AG04450 (cell line): ENCODE results near the gene MARK2. TPM values are rescaled to one million over a fixed set of nuclear protein-coding genes. Genes with fewer than 3 reads are reported as not detected.

Experiments used
- CTCF ChIA-PET: fragments of 300-600, 350-600 bp; formaldehyde crosslinking; extraction: SDS; loops from one replicate; lab custom pipeline; 2022; ENCODE audit warnings: antibody characterized with exemption, inconsistent platforms; lab: Charles Lee
- POLR2A ChIA-PET: fragments of 350-600 bp; formaldehyde crosslinking; extraction: SDS; loops from one replicate; lab custom pipeline; 2021; ENCODE audit warnings: antibody characterized with exemption, inconsistent platforms; lab: Yijun Ruan, JAX
- DNase-seq: peaks from one replicate; pipeline ENCODE4 v3.0.0-alpha.2; 2011; ENCODE audit warnings: low read depth, low spot score
- H3K27ac ChIP-seq: one replicate; pipeline ENCODE4 v1.5.1; 2012; ENCODE audit warnings: low read depth, low read length, control low read depth
- H3K27me3 ChIP-seq: one replicate; pipeline ENCODE4 v1.6.0; 2012; ENCODE audit warnings: low read length; ENCODE audit not compliant: control insufficient read depth, insufficient read depth
- H3K4me3 ChIP-seq: 2 replicates; pipeline ENCODE4 v1.5.1; 2011; ENCODE audit warnings: mild to moderate bottlenecking, low read depth, low read length, control low read depth
- H3K9me3 ChIP-seq: 2 replicates; pipeline ENCODE4 v1.5.1; 2012; ENCODE audit warnings: low read length; ENCODE audit not compliant: control insufficient read depth, insufficient read depth
- polyA plus RNA-seq: library from polyadenylated mRNA; depleted of rRNA; stranded (reverse); fragments of >200 nt; gene quantifications from 2 replicates; pipeline ENCODE4 v1.2.3, GENCODE V29; 2011
- TF ChIP-seq, protein P1 (sequence below): IDR thresholded peaks from 2 replicates; pipeline ENCODE4 v1.5.1; 2011; ENCODE audit warnings: low read depth, low read length, control low read depth, inconsistent platforms

The MARK2 gene
- polyA plus RNA-seq, 1 experiment = 16.5 TPM

- TF ChIP-seq, protein P1, sequence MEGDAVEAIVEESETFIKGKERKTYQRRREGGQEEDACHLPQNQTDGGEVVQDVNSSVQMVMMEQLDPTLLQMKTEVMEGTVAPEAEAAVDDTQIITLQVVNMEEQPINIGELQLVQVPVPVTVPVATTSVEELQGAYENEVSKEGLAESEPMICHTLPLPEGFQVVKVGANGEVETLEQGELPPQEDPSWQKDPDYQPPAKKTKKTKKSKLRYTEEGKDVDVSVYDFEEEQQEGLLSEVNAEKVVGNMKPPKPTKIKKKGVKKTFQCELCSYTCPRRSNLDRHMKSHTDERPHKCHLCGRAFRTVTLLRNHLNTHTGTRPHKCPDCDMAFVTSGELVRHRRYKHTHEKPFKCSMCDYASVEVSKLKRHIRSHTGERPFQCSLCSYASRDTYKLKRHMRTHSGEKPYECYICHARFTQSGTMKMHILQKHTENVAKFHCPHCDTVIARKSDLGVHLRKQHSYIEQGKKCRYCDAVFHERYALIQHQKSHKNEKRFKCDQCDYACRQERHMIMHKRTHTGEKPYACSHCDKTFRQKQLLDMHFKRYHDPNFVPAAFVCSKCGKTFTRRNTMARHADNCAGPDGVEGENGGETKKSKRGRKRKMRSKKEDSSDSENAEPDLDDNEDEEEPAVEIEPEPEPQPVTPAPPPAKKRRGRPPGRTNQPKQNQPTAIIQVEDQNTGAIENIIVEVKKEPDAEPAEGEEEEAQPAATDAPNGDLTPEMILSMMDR = no peak
- Histone ChIP-seq H3K9me3 (no peaks in the 10 kb centered on the region), H3K4me3 (no peak overlapping the region), H3K27me3 (no peaks in the 10 kb centered on the region), H3K27ac (no peak overlapping the region)
- ChIA-PET POLR2A (no interaction called here), CTCF (interaction anchor here (0.6 kb wide), 1 partner anchor 294 kb away, joined by 4 read pairs; no protein-coding TSS in a partner anchor)
- DNase-seq = no peak
Observed at GRCh38 chr11:63909591-63910506, 70.9 kb downstream of the MARK2 start.

DNA sequence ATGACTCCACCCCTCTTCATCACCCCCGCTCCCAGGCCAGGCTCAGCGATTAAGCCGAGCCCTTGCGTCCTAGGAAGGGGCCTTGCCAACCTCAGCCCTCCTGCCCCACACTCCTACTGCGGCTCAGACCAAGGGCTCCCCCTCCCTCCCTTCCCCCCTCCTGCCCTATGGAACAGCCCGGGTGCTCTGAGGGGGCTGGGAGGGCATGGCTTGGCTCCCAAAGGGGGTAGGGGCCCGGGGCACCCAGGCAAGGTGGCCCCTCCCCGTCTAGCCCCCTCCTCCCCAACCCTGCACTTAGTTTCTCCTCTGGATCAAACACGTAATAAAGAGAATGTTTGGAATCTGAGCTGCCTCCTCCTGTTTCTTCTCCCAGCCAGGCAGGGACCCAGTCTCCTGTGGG lies 71.8 kb downstream of the MARK2 start:
- Histone ChIP-seq H3K27ac (no peak overlapping the region), H3K4me3 (no peak overlapping the region), H3K9me3 (no peaks in the 10 kb centered on the region), H3K27me3 (no peaks in the 10 kb centered on the region)
- TF ChIP-seq, protein P1 = no peak
- POLR2A ChIA-PET = no interaction called here
- CTCF ChIA-PET = interaction anchor here (0.6 to 0.8 kb wide), 2 partner anchors 24 to 62 kb away, joined by 3 read pairs; no protein-coding TSS in a partner anchor
- no peak for DNase-seq

DNA sequence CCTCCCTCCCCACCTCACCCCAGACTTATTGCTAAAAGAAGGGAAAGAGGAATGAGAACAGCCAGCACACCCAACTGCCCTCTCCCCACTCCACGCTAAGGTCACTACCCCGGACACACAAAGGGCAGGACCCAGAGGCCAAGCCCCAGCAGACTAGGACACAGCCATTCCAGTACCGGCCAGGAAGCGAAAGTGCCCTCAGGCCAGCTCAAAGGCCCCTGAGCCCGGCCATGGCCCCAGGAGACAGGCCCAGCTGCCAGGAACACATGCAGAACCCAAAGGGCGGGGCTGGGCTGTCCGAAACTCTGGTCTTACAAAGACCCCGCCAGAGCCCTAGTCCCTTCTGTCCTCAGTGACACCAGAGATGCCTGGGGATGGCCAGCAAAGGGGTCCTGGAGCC lies 72.5 kb downstream of the MARK2 start:
- ChIA-PET CTCF (interaction anchor here (0.6 to 0.8 kb wide), 3 partner anchors 23 to 74 kb away, joined by 3 read pairs; no protein-coding TSS in a partner anchor), POLR2A (interaction anchor here (0.6 kb wide), 2 partner anchors 14 to 23 kb away, joined by 3 to 5 read pairs; no protein-coding TSS in a partner anchor)
- TF ChIP-seq, protein P1 = no peak
- no peaks in the 10 kb centered on the region; the same call in 1 of the 2 replicates for H3K9me3 ChIP-seq
- H3K4me3 ChIP-seq = no peak overlapping the region
- no peak overlapping the region for H3K27ac ChIP-seq
- no peak for DNase-seq
- no peaks in the 10 kb centered on the region for H3K27me3 ChIP-seq

DNA sequence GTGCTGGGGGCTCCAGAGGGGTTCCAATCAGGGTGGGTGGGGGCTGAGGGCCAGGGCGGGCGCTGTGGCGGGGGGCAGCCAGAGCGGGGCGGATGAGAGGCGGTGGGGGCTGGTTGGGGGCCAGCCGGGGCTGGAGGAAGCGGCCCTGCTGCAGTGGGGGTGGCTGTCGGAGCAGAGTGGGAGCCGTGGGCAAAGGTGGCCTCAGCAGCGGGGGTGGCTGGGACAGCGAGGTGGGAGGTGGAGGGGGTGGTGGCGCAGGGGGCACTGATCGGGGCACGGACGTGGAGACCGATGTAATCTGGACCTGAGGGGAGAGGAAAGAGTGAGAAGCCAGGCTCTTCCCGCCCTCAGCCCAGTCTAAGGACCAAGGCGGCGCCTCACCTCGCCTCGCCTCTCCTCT lies 73.0 kb downstream of the MARK2 start:
- Histone ChIP-seq H3K27ac (no peak overlapping the region), H3K9me3 (no peaks in the 10 kb centered on the region; the same call in 1 of the 2 replicates), H3K27me3 (no peaks in the 10 kb centered on the region), H3K4me3 (no peak overlapping the region)
- ChIA-PET POLR2A (interaction anchor here (0.6 kb wide), 1 partner anchor 13 kb away, joined by 3 read pairs; no protein-coding TSS in a partner anchor), CTCF (interaction anchor here (1.0 kb wide), 1 partner anchor 74 kb away, joined by 3 read pairs; no protein-coding TSS in a partner anchor)
- no peak for DNase-seq
- TF ChIP-seq, protein P1 = no peak
